ENCODE measurements around the gene PAK3.

PAK3 gene

GRCh38 chrX:111145878-111146277 is 49.9 kb downstream of the PAK3 start:
- H2BK15ac ChIP-seq (ENCODE audit: low read depth, poor library complexity, severe bottlenecking): no peak overlapping the region

DNA sequence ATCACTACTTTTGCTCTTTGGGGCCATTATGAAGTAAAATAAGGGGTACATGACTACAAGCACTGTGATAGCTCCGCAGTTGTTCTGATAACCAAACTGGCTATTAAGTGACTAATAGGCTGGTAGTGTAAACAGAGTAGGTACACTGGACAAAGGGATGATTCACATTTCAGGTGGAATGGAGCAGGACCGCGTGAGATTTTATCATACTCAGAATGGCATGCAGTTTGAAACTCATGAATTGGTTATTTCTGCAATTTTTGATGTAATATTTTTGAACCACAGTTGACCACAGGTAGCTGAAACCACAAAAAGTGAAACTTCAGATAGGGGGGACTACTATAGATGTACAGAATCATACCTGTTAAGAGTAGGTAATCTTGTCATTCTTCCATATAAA is 55.8 kb downstream of the PAK3 start:
- H2BK15ac ChIP-seq (ENCODE audit: low read depth, poor library complexity, severe bottlenecking): no peak overlapping the region

More at GRCh38 chrX:111145878-111146277, 49.9 kb downstream of the PAK3 start:
- Histone ChIP-seq H3K9me3 (ENCODE audit: control insufficient read depth, low read length) (no peaks in the 10 kb centered on the region), H3K9ac (ENCODE audit: low read length) (no peak overlapping the region), H4K8ac (ENCODE audit: low read length) (no peak overlapping the region), H3K4ac (ENCODE audit: low read depth in 1 of 2, low read length in 2 of 2) (no peak overlapping the region), H3K36me3 (ENCODE audit: control insufficient read depth in 1 of 2, insufficient read depth in 2 of 2, low read depth in 1 of 2, low read length in 2 of 2) (no peaks in the 10 kb centered on the region), H3K4me3 (ENCODE audit: insufficient read depth in 1 of 2, low read depth in 1 of 2, low read length in 2 of 2) (no peak overlapping the region), H3K14ac (ENCODE audit: low read length in 2 of 2) (no peak overlapping the region), H2BK12ac (ENCODE audit: low read length in 2 of 2) (no peak overlapping the region), H3K79me1 (replicated peaks; ENCODE audit: low read length, poor library complexity, severe bottlenecking) (no peaks in the 10 kb centered on the region), H3K18ac (ENCODE audit: low read depth in 1 of 2, low read length in 2 of 2) (no peak overlapping the region), H3K27me3 (ENCODE audit: control insufficient read depth in 1 of 2, insufficient read depth in 1 of 2, low read length in 2 of 2) (peaks cover 0 to 25% of the 10 kb centered on the region in 2 experiments), H2BK120ac (ENCODE audit: low read depth, low read length) (no peak overlapping the region), H3K23ac (ENCODE audit: low read length in 2 of 2) (no peak overlapping the region), H3K4me2 (ENCODE audit: low read length, poor library complexity, severe bottlenecking) (no peak overlapping the region), H3K27ac (ENCODE audit: low read length, poor library complexity, severe bottlenecking) (no peak overlapping the region), H2AFZ (ENCODE audit: low read depth, low read length) (no peak overlapping the region), H3K4me1 (ENCODE audit: control insufficient read depth, insufficient read depth, low read depth, low read length) (no peaks in the 10 kb centered on the region), H2AK5ac (ENCODE audit: low read length, severe bottlenecking) (no peak overlapping the region), H4K91ac (ENCODE audit: low read length) (no peak overlapping the region), H2BK5ac (ENCODE audit: low read depth, low read length, poor library complexity, severe bottlenecking) (no peak overlapping the region)
- no peak for DNase-seq

GRCh38 chrX:111159232-111159631 is 63.2 kb downstream of the PAK3 start:
- DNase-seq: no peak
- no peaks in the 10 kb centered on the region for H3K36me3 ChIP-seq (ENCODE audit: control insufficient read depth in 1 of 2, insufficient read depth in 2 of 2, low read depth in 1 of 2, low read length in 2 of 2)
- no peak overlapping the region for H3K23ac ChIP-seq (ENCODE audit: low read length in 2 of 2)
- no peak overlapping the region for H2BK120ac ChIP-seq (ENCODE audit: low read depth, low read length)
- H2BK5ac ChIP-seq (ENCODE audit: low read depth, low read length, poor library complexity, severe bottlenecking): no peak overlapping the region
- H2BK12ac ChIP-seq (ENCODE audit: low read length in 2 of 2): no peak overlapping the region
- no peak overlapping the region for H4K8ac ChIP-seq (ENCODE audit: low read length)
- H3K4me1 ChIP-seq (ENCODE audit: control insufficient read depth, insufficient read depth, low read depth, low read length): no peaks in the 10 kb centered on the region
- no peak overlapping the region for H3K18ac ChIP-seq (ENCODE audit: low read depth in 1 of 2, low read length in 2 of 2)
- no peak overlapping the region for H3K4me3 ChIP-seq (ENCODE audit: insufficient read depth in 1 of 2, low read depth in 1 of 2, low read length in 2 of 2)
- peaks cover 0 to 12% of the 10 kb centered on the region in 2 experiments for H3K27me3 ChIP-seq (ENCODE audit: control insufficient read depth in 1 of 2, insufficient read depth in 1 of 2, low read length in 2 of 2)
- no peak overlapping the region for H2AK5ac ChIP-seq (ENCODE audit: low read length, severe bottlenecking)
- H3K4me2 ChIP-seq (ENCODE audit: low read length, poor library complexity, severe bottlenecking): no peak overlapping the region
- H2BK15ac ChIP-seq (ENCODE audit: low read depth, poor library complexity, severe bottlenecking): no peak overlapping the region
- no peak overlapping the region for H2AFZ ChIP-seq (ENCODE audit: low read depth, low read length)
- H3K9ac ChIP-seq (ENCODE audit: low read length): no peak overlapping the region
- H3K9me3 ChIP-seq (ENCODE audit: control insufficient read depth, low read length): no peaks in the 10 kb centered on the region
- H3K4ac ChIP-seq (ENCODE audit: low read depth in 1 of 2, low read length in 2 of 2): no peak overlapping the region
- H3K79me1 ChIP-seq (replicated peaks; ENCODE audit: low read length, poor library complexity, severe bottlenecking): no peaks in the 10 kb centered on the region
- WGBS: no CpG with 5 or more reads among the region's 3 CpGs
- H3K27ac ChIP-seq (ENCODE audit: low read length, poor library complexity, severe bottlenecking): no peak overlapping the region
- H3K14ac ChIP-seq (ENCODE audit: low read length in 2 of 2): no peak overlapping the region
- H4K91ac ChIP-seq (ENCODE audit: low read length): no peak overlapping the region

More for the DNA sequence above, 55.8 kb downstream of the PAK3 start:
- H2AK5ac ChIP-seq (ENCODE audit: low read length, severe bottlenecking): no peak overlapping the region
- no peaks in the 10 kb centered on the region for H3K79me1 ChIP-seq (replicated peaks; ENCODE audit: low read length, poor library complexity, severe bottlenecking)
- no peak overlapping the region for H2BK12ac ChIP-seq (ENCODE audit: low read length in 2 of 2)
- H2AFZ ChIP-seq (ENCODE audit: low read depth, low read length): no peak overlapping the region
- H3K27ac ChIP-seq (ENCODE audit: low read length, poor library complexity, severe bottlenecking): no peak overlapping the region
- no peak overlapping the region for H2BK5ac ChIP-seq (ENCODE audit: low read depth, low read length, poor library complexity, severe bottlenecking)
- no peak for DNase-seq
- H3K4me2 ChIP-seq (ENCODE audit: low read length, poor library complexity, severe bottlenecking): no peak overlapping the region
- no peak overlapping the region for H3K23ac ChIP-seq (ENCODE audit: low read length in 2 of 2)
- H3K18ac ChIP-seq (ENCODE audit: low read depth in 1 of 2, low read length in 2 of 2): no peak overlapping the region
- no peak overlapping the region for H3K4ac ChIP-seq (ENCODE audit: low read depth in 1 of 2, low read length in 2 of 2)
- no peak overlapping the region for H4K91ac ChIP-seq (ENCODE audit: low read length)
- no peak overlapping the region for H3K14ac ChIP-seq (ENCODE audit: low read length in 2 of 2)
- no peaks in the 10 kb centered on the region for H3K4me1 ChIP-seq (ENCODE audit: control insufficient read depth, insufficient read depth, low read depth, low read length)
- H3K36me3 ChIP-seq (ENCODE audit: control insufficient read depth in 1 of 2, insufficient read depth in 2 of 2, low read depth in 1 of 2, low read length in 2 of 2): no peaks in the 10 kb centered on the region
- peaks cover 0 to 20% of the 10 kb centered on the region in 2 experiments for H3K27me3 ChIP-seq (ENCODE audit: control insufficient read depth in 1 of 2, insufficient read depth in 1 of 2, low read length in 2 of 2)
- H4K8ac ChIP-seq (ENCODE audit: low read length): no peak overlapping the region
- H3K9ac ChIP-seq (ENCODE audit: low read length): no peak overlapping the region
- 90% methylated on average over 3 of the region's 3 CpGs for WGBS
- H3K4me3 ChIP-seq (ENCODE audit: insufficient read depth in 1 of 2, low read depth in 1 of 2, low read length in 2 of 2): no peak overlapping the region
- no peak overlapping the region for H2BK120ac ChIP-seq (ENCODE audit: low read depth, low read length)
- no peaks in the 10 kb centered on the region for H3K9me3 ChIP-seq (ENCODE audit: control insufficient read depth, low read length)

DNA sequence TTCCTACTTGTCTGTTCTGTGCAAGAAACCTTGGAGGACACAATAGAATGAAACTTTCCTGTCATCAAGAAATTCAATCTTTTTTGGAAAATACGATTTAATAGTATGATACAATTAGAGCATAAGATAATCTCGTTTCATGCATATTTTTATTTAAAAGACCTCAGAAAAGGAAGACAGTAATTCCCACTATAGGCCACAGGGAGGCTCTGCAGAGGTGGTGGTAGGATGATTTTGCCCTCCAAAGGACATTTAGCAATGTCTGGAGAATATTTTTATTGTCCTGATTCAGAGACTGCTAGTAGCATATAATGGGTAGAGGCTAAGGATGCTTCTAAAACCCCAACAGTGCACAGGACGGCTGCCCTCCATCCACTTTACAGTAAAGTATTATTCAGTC is 68.7 kb downstream of the PAK3 start:
- peaks cover 0 to 11% of the 10 kb centered on the region in 2 experiments for H3K27me3 ChIP-seq (ENCODE audit: control insufficient read depth in 1 of 2, insufficient read depth in 1 of 2, low read length in 2 of 2)
- no peaks in the 10 kb centered on the region for H3K4me1 ChIP-seq (ENCODE audit: control insufficient read depth, insufficient read depth, low read depth, low read length)
- no peak overlapping the region for H3K4me2 ChIP-seq (ENCODE audit: low read length, poor library complexity, severe bottlenecking)
- H4K91ac ChIP-seq (ENCODE audit: low read length): no peak overlapping the region
- no peak overlapping the region for H2BK15ac ChIP-seq (ENCODE audit: low read depth, poor library complexity, severe bottlenecking)
- no peak overlapping the region for H3K18ac ChIP-seq (ENCODE audit: low read depth in 1 of 2, low read length in 2 of 2)
- no peak overlapping the region for H2AK5ac ChIP-seq (ENCODE audit: low read length, severe bottlenecking)
- H3K9ac ChIP-seq (ENCODE audit: low read length): no peak overlapping the region
- H2AFZ ChIP-seq (ENCODE audit: low read depth, low read length): no peak overlapping the region
- no peaks in the 10 kb centered on the region for H3K9me3 ChIP-seq (ENCODE audit: control insufficient read depth, low read length)
- H3K4ac ChIP-seq (ENCODE audit: low read depth in 1 of 2, low read length in 2 of 2): no peak overlapping the region
- H2BK5ac ChIP-seq (ENCODE audit: low read depth, low read length, poor library complexity, severe bottlenecking): no peak overlapping the region
- H3K4me3 ChIP-seq (ENCODE audit: insufficient read depth in 1 of 2, low read depth in 1 of 2, low read length in 2 of 2): no peak overlapping the region
- H3K36me3 ChIP-seq (ENCODE audit: control insufficient read depth in 1 of 2, insufficient read depth in 2 of 2, low read depth in 1 of 2, low read length in 2 of 2): no peaks in the 10 kb centered on the region
- no peak overlapping the region for H3K27ac ChIP-seq (ENCODE audit: low read length, poor library complexity, severe bottlenecking)
- H3K23ac ChIP-seq (ENCODE audit: low read length in 2 of 2): no peak overlapping the region
- H3K14ac ChIP-seq (ENCODE audit: low read length in 2 of 2): no peak overlapping the region
- no peak overlapping the region for H4K8ac ChIP-seq (ENCODE audit: low read length)
- no peak overlapping the region for H2BK12ac ChIP-seq (ENCODE audit: low read length in 2 of 2)
- no CpG with 5 or more reads among the region's 3 CpGs for WGBS
- no peak overlapping the region for H2BK120ac ChIP-seq (ENCODE audit: low read depth, low read length)
- H3K79me1 ChIP-seq (replicated peaks; ENCODE audit: low read length, poor library complexity, severe bottlenecking): no peaks in the 10 kb centered on the region
- peak; percentile 15 for DNase-seq
